CD14-positive monocyte (primary cell): ENCODE data around the gene TXN. TPM values are rescaled to one million over a fixed set of nuclear protein-coding genes. Genes with fewer than 3 reads are reported as not detected.

Experiments
- DNase-seq, 3 donors: peaks; one replicate each; pipeline ENCODE4 v3.0.0-alpha.2; 2011 to 2022
- H2AFZ ChIP-seq: 2 replicates; pipeline ENCODE4 v1.6.0; 2012; ENCODE audit warnings: mild to moderate bottlenecking, low read depth, low read length, inconsistent platforms; ENCODE audit not compliant: insufficient read depth, poor library complexity, severe bottlenecking
- H3K27ac ChIP-seq, 2 donors: 1 replicate in 1 of 2; 2 replicates in 1 of 2; pipeline ENCODE4 v1.5.1; 2012 to 2013; ENCODE audit warnings: low read length in 2 of 2, control low read depth in 1 of 2, inconsistent platforms in 1 of 2, low read depth in 1 of 2, mild to moderate bottlenecking in 1 of 2
- H3K27me3 ChIP-seq, 2 donors: one replicate each; pipeline versions ENCODE4 v1.6.0 to v1.6.1; 2011 to 2013; ENCODE audit warnings: low read length in 2 of 2; ENCODE audit not compliant: control insufficient read depth in 2 of 2, insufficient read depth in 2 of 2
- H3K36me3 ChIP-seq, 2 donors: replicated peaks in 1 of 2; 1 replicate in 1 of 2; 2 replicates in 1 of 2; pipeline versions ENCODE4 v1.5.1 to v1.6.1; 2012 to 2013; ENCODE audit warnings: low read length in 2 of 2, control low read depth in 1 of 2, inconsistent platforms in 1 of 2, mild to moderate bottlenecking in 1 of 2; ENCODE audit not compliant: insufficient read depth in 2 of 2, control insufficient read depth in 1 of 2
- H3K4me1 ChIP-seq, 2 donors: 1 replicate in 1 of 2; 2 replicates in 1 of 2; pipeline versions ENCODE4 v1.5.1 to v1.6.1; 2012 to 2013; ENCODE audit warnings: low read length in 2 of 2, control low read depth in 1 of 2, inconsistent platforms in 1 of 2, mild to moderate bottlenecking in 1 of 2, moderate library complexity in 1 of 2; ENCODE audit not compliant: insufficient read depth in 2 of 2, control insufficient read depth in 1 of 2
- H3K4me2 ChIP-seq: replicated peaks from 2 replicates; pipeline ENCODE3; 2012; ENCODE audit warnings: low read length, moderate library complexity, mild to moderate bottlenecking; ENCODE audit not compliant: poor library complexity, severe bottlenecking; ENCODE audit errors: extremely low read depth
- H3K4me3 ChIP-seq, 3 experiments: fragments of 200-600 bp in 1 of 3; sonication (generic) in 1 of 3; replicated peaks in 1 of 3; 1 replicate in 2 of 3; 2 replicates in 1 of 3; pipeline ENCODE4 v1.5.1; 2011 to 2013; ENCODE audit warnings: low read length in 3 of 3, mild to moderate bottlenecking in 3 of 3, control low read depth in 2 of 3, low read depth in 2 of 3, inconsistent platforms in 1 of 3, moderate library complexity in 1 of 3
- H3K79me2 ChIP-seq: 2 replicates; pipeline ENCODE4 v1.6.0; 2012; ENCODE audit warnings: mild to moderate bottlenecking, control low read depth, inconsistent platforms, low read length, moderate library complexity; ENCODE audit not compliant: insufficient read depth
- H3K9ac ChIP-seq: 2 replicates; pipeline ENCODE4 v1.6.0; 2017; ENCODE audit warnings: low read length, mild to moderate bottlenecking; ENCODE audit not compliant: insufficient read depth, poor library complexity, severe bottlenecking
- H3K9me3 ChIP-seq, 2 donors: replicated peaks in 1 of 2; 1 replicate in 1 of 2; 2 replicates in 1 of 2; pipeline versions ENCODE4 v1.5.1 to v1.6.1; 2012 to 2013; ENCODE audit warnings: low read length in 2 of 2, control low read depth in 1 of 2; ENCODE audit not compliant: control insufficient read depth in 1 of 2, insufficient read depth in 1 of 2
- H4K20me1 ChIP-seq: 2 replicates; pipeline ENCODE4 v1.6.0; 2012; ENCODE audit warnings: mild to moderate bottlenecking, low read length, control low read depth, moderate library complexity; ENCODE audit not compliant: insufficient read depth
- H3K27ac Mint-ChIP-seq, 7 donors: one replicate each; pipeline ENCODE4 v1.8.0; 2020; ENCODE audit warnings: mild to moderate bottlenecking in 7 of 7, mixed read lengths in 7 of 7, moderate library complexity in 6 of 7, inconsistent platforms in 2 of 7
- H3K27me3 Mint-ChIP-seq, 3 donors: one replicate each; pipeline ENCODE4 v1.8.0; 2021 to 2022; ENCODE audit warnings: low read depth in 3 of 3, mild to moderate bottlenecking in 3 of 3, mixed read lengths in 3 of 3, moderate library complexity in 3 of 3, inconsistent platforms in 1 of 3
- H3K36me3 Mint-ChIP-seq, 2 donors: one replicate each; pipeline ENCODE4 v1.8.0; 2020; ENCODE audit warnings: mixed read lengths in 2 of 2, inconsistent platforms in 1 of 2, mild to moderate bottlenecking in 1 of 2
- H3K4me1 Mint-ChIP-seq: one replicate; pipeline ENCODE4 v1.8.0; 2020; ENCODE audit warnings: mild to moderate bottlenecking, mixed read lengths
- H3K4me3 Mint-ChIP-seq, 2 donors: one replicate each; pipeline ENCODE4 v1.8.0; 2020; ENCODE audit warnings: mild to moderate bottlenecking in 2 of 2, mixed read lengths in 2 of 2, moderate library complexity in 1 of 2
- H3K9me3 Mint-ChIP-seq, 7 donors: one replicate each; pipeline ENCODE4 v1.8.0; 2020 to 2022; ENCODE audit warnings: mixed read lengths in 7 of 7, mild to moderate bottlenecking in 6 of 7, moderate library complexity in 6 of 7, inconsistent platforms in 2 of 7
- CTCF ChIP-seq: fragments of 200-600 bp; IDR thresholded peaks from one replicate; pipeline ENCODE4 v1.8.0; 2022; ENCODE audit warnings: antibody characterized with exemption, mild to moderate bottlenecking
- WGBS: methylation state at CpG from one replicate; pipeline ENCODE4 v1.1.5; 2013; ENCODE audit warnings: missing lambda C conversion rate; ENCODE audit not compliant: insufficient coverage; 5-methylcytosine and 5-hydroxymethylcytosine counted together
- intact Hi-C, 2 donors: fragments of 100-400 bp; cut with micrococcal nuclease; formaldehyde crosslinking; loops; one replicate each; pipeline versions ENCODE4 v1.15.0 to v1.15.1; 2023
- polyA plus RNA-seq, 3 donors: library from polyadenylated mRNA; depleted of rRNA in 1 of 3; unstranded in 2 of 3; stranded (reverse) in 1 of 3; fragments of 300-500 nt in 2 of 3; fragments of >200 nt in 1 of 3; fragmentation: Illumina TruSeq in 2 of 3; gene quantifications; 1 replicate in 2 of 3; 2 replicates in 1 of 3; pipeline ENCODE4 v1.2.3, GENCODE V29; 2012 to 2021

TXN gene
- polyA plus RNA-seq, 3 donors, result 91.8 to 224 (median 209) TPM

- Histone ChIP-seq H3K4me3 (no peak overlapping the region), H3K4me2 (no peak overlapping the region), H2AFZ (no peak overlapping the region), H3K9ac (no peak overlapping the region), H3K79me2 (no peaks in the 10 kb centered on the region), H3K27ac (no peak overlapping the region), H4K20me1 (no peaks in the 10 kb centered on the region), H3K4me1 (peaks cover 13 to 16% of the 10 kb centered on the region in 2 donors), H3K36me3 (no peaks in the 10 kb centered on the region), H3K27me3 (no peaks in the 10 kb centered on the region), H3K9me3 (no peaks in the 10 kb centered on the region)
- Mint-ChIP-seq H3K27ac (no peak overlapping the region), H3K36me3 (no peaks in the 10 kb centered on the region), H3K9me3 (peaks cover 0 to 1% (median 0%) of the 10 kb centered on the region in 7 donors), H3K27me3 (peaks cover 1 to 4% (median 2%) of the 10 kb centered on the region in 3 donors), H3K4me1 (peaks cover 21% of the 10 kb centered on the region), H3K4me3 (peak overlapping the region in 1 of 2 donors; percentile 73)
- no peak for DNase-seq
- TF ChIP-seq CTCF, result no peak
- intact Hi-C loops, result no loop called here
- WGBS, result 40% methylated on average over 1 of the region's 6 CpGs
Measured at GRCh38 chr9:110282739-110283081, 26.4 kb upstream of the TXN start.

GRCh38 chr9:110282018-110282738 is 25.9 kb upstream of the TXN start:
- H3K36me3 Mint-ChIP-seq, result no peaks in the 10 kb centered on the region
- H3K27ac ChIP-seq, result no peak overlapping the region
- no peak overlapping the region for H3K4me2 ChIP-seq
- H3K9ac ChIP-seq, result no peak overlapping the region
- DNase-seq, result no peak
- intact Hi-C loops, result no loop called here
- no peak for TF ChIP-seq CTCF
- no peaks in the 10 kb centered on the region for H3K9me3 Mint-ChIP-seq
- H3K27ac Mint-ChIP-seq, result no peak overlapping the region
- no peaks in the 10 kb centered on the region for H3K79me2 ChIP-seq
- no peaks in the 10 kb centered on the region for H3K9me3 ChIP-seq
- H3K4me1 ChIP-seq, result peaks cover 13 to 16% of the 10 kb centered on the region in 2 donors
- H4K20me1 ChIP-seq, result no peaks in the 10 kb centered on the region
- no peaks in the 10 kb centered on the region for H3K36me3 ChIP-seq
- H3K4me3 Mint-ChIP-seq, result peak overlapping the region in 1 of 2 donors; percentile 73
- H3K27me3 Mint-ChIP-seq, result peaks cover 1 to 4% (median 2%) of the 10 kb centered on the region in 3 donors
- no peaks in the 10 kb centered on the region for H3K27me3 ChIP-seq
- no peak overlapping the region for H3K4me3 ChIP-seq
- peaks cover 21% of the 10 kb centered on the region for H3K4me1 Mint-ChIP-seq
- H2AFZ ChIP-seq, result no peak overlapping the region
- WGBS, result 0% methylated on average over 2 of the region's 4 CpGs
